Measurements from ENCODE around the gene SCEL. TPM values are rescaled to one million over a fixed set of nuclear protein-coding genes. Genes with fewer than 3 reads are reported as not detected.

SCEL gene
- total and polyA plus RNA-seq, 2 of the 8 experiments (the other 6 are each of a cell fraction or from before 2014, with no cell fraction given): not detected

DNA sequence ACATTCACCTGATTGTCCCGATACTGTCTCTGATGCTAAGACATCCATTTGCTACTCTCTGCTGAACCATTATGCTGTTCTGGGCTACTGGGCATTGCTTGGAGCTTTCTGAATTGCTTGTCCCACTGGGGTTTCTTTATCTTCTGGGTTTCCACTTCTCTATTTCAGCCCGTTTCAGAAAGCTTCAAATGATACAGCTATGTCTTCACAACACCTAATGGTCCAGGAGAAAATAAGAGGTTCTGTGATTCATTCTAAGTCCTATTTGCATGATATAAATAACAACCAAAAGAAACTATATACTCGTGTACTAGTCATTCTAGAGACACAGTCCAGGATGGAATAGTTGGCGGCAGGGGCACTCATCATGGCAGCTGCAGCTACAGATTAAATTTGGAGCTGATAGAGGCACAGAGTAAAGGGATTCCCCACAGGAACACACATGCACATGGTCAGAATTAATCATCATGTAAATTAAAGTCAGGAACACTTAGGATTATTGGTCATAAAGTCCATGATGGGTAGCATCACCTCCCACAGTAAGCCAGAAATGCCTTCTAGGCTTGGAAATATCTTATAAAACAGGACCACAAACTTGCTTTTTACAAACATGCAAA lies 33.3 kb upstream of the SCEL start (continued):
- TF ChIP-seq TAF7 (optimal IDR thresholded peaks at IDR 0.05; ENCODE audit: borderline replicate concordance, low read depth, low read length): no peak
- TF ChIP-seq KDM4A (IDR thresholded peaks at IDR 0.05; ENCODE audit: low read depth, low read length, severe bottlenecking): no peak
- TF ChIP-seq POLR2AphosphoS5 (IDR thresholded peaks at IDR 0.05; ENCODE audit: low read depth, low read length): no peak
- no peak for TF ChIP-seq CBX8 (IDR thresholded peaks at IDR 0.05; ENCODE audit: borderline replicate concordance, low read depth, low read length)
- no peak for TF ChIP-seq POU5F1 (IDR thresholded peaks at IDR 0.05; ENCODE audit: low read depth, low read length)
- no peak for TF ChIP-seq JUND (IDR thresholded peaks at IDR 0.05; ENCODE audit: low read length)
- TF ChIP-seq BRCA1 (IDR thresholded peaks at IDR 0.05; ENCODE audit: low read depth, low read length): no peak
